ENCODE results near the gene CYB5R3. TPM values are rescaled to one million over a fixed set of nuclear protein-coding genes. Genes with fewer than 3 reads are reported as not detected.

CYB5R3 gene
- total RNA-seq, 1 experiment from 2014 or later = 45.9 TPM

- no peak for DNase-seq (ENCODE audit: low spot score)
These were observed 3.8 kb downstream of the CYB5R3 start for GRCh38 chr22:42645341-42645937.

GRCh38 chr22:42644422-42645340 is 4.5 kb downstream of the CYB5R3 start:
- no peak for DNase-seq (ENCODE audit: low spot score)

DNA sequence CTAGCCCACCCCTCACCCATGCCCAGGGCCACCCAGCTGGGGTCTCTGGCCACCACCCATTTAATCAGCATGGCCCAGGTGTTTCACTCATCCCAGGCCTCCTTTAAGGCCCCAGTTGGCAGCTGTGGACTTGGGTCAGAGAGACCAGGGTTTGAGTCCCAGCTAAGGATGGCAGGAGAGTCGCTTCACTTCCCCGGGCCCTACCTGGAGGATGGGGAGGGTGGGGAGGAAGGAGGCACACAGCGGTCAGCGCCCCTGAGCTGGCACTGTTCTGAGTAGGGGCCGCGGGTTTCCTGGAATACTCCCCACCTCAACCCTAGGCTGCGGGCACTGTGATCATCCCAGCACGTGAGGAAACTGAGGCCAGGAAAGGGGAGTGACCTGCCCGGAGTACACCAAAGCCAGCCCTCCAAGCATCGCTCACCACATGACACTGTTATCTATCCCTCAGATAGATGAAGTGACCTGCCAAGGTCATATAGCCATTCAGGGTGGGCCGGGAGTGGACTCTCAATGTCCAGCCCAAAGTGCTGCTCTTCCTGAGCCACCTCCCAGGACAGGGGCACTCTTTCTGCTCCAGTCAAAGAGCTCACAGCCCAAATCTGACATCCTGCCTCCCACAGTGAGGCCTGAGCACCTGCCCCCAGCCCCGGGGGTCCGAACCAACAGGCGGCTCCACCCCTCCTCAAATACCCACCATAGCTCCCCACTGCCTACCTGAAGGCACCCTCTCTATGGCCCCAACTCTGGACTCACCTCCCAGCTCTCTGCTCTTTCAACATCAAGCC is 5.4 kb downstream of the CYB5R3 start:
- no peak for DNase-seq (ENCODE audit: low spot score)

GRCh38 chr22:42642806-42643633 is 6.2 kb downstream of the CYB5R3 start:
- no peak for DNase-seq (ENCODE audit: low spot score)

DNA sequence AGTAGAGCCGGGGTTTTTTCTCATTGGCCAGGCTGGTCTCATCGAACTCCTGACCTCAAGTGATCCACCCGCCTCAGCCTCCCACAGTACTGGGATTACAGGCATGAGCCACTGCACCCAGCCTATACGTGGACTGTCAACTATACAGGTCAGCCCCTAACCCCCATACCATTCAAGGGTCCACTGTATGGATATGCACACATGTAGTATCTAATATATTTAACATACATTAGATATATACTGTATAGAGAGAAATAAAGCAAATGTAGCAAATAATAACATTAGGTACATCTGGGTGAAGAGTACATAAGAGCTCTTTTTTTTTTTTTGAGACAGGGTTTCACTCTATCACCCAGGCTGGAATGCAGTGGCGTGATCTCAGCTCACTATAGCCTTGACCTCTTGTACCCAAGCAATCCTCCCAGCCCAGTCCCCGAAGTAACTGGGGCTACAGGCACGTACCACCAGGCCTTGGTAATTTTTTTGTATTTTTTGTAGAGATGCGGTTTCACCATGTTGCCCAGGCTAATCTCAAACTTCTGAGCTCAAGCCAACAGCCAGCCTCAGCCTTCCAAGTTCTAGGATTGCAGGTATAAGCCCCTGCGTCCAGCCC is 7.3 kb downstream of the CYB5R3 start:
- DNase-seq (ENCODE audit: low spot score) = no peak

- no peak for DNase-seq (ENCODE audit: low spot score)
These were observed 9.5 kb downstream of the CYB5R3 start for GRCh38 chr22:42639541-42640241.

- no peak for DNase-seq (ENCODE audit: low spot score)
These were observed 11.6 kb downstream of the CYB5R3 start for GRCh38 chr22:42637555-42637954.

GRCh38 chr22:42636506-42636905 is 12.7 kb downstream of the CYB5R3 start:
- no peak for DNase-seq (ENCODE audit: low spot score)

GRCh38 chr22:42635531-42635930 is 13.7 kb downstream of the CYB5R3 start:
- DNase-seq (ENCODE audit: low spot score) = peak; percentile 90

DNA sequence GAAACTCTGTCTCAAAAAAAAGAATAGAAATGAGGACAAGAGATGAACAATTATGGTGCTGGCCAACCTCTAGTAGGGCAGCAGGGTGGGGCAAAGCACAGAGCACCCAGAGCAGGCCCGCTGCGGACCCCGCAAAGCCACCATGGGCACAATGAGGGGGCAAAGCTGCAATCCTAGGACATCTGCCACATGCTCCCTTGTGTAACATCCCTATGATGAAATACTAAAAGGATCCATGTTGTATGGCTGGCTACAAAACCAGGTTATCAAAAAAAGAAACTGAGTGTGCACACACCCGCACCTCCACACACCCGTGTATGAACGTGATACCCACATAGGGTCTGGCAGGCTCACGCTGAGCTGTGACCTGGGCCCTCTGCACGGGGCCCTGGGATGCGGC is 16.2 kb downstream of the CYB5R3 start:
- no peak for DNase-seq (ENCODE audit: low spot score)

DNA sequence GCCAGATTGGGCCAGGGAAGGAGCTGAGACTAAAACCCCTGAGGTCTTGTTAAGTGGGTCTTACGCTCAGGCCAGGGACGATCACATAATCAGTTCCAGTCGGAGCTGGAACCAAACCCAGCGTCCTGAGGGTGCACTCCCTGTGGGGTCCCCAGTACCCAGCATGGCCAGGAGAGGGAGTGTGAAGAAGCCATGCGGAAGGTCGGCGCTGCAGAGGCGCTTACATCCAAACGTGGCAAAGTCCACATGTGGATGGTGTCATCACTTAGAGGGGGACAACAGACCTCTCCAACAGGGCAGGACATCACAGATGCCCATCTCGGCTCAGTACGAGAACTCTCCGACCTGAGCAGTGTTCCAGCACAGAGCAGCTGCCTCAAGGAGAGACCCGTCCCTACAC is 17.1 kb downstream of the CYB5R3 start:
- no peak for DNase-seq (ENCODE audit: low spot score)

GRCh38 chr22:42630901-42631602 is 18.1 kb downstream of the CYB5R3 start:
- DNase-seq (ENCODE audit: low spot score) = peak; percentile 70

DNA sequence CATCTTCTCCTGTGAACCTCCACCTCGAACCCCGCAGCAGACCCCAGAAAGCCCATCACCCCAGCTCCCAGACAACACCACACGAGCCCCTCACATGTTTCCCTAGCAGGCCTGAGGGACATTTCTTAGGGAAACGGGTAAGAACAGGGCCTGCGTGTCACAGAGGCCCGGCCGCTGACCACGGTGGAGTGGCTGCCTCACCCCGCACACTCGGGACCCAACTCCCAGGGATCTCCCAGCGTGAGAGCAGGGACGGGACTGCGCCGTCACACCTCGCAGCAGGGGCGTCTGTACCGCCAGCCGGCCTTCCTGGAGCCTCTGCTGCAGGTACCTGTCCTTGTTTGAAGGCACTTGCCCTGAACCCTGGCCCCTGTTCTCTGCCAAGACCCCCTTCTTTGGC is 19.0 kb downstream of the CYB5R3 start:
- DNase-seq (ENCODE audit: low spot score) = no peak

- no peak for DNase-seq (ENCODE audit: low spot score)
These were observed 21.2 kb downstream of the CYB5R3 start for GRCh38 chr22:42627981-42628380.

GRCh38 chr22:42626951-42627625 is 22.1 kb downstream of the CYB5R3 start:
- DNase-seq (ENCODE audit: low spot score) = no peak

GRCh38 chr22:42626431-42626830 is 22.8 kb downstream of the CYB5R3 start:
- no peak for DNase-seq (ENCODE audit: low spot score)

- DNase-seq (ENCODE audit: low spot score) = no peak
These were observed 23.8 kb downstream of the CYB5R3 start for GRCh38 chr22:42625416-42625815.

DNA sequence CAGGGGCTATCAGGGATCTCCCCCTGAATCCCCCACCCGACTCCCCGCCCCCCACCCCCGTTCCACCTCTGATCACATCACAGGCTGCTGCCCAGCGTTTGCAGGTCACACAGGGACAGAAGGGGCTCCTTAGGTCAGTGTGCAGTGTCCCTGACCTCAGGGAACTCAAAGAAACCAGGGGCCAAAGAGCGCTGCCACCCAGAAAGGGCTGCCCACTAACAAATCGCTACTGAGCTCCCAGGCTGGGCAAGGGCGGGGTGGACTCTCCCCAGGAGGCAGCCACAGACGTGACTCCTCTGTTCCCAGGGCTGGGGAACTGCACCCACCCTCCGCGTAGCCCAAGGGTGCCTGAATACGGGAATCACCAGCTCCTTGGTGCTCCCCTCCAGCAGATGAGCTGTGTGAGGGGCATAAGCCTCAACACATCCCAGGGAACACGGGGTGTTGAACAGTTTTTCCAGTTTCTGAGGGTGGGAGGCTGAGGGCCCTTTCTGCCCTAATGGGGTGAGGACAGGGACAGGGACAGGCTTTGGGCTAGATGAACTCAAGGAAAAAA is 24.6 kb downstream of the CYB5R3 start:
- no peak for DNase-seq (ENCODE audit: low spot score)

Data from A172 (cell line).